ENCODE measurements around the gene GPRIN2.
"Not testable (repeated sequence)": the region's sequence is repeated elsewhere in the genome, so short reads cannot be mapped to it uniquely, and the experiment has no call there.

DNA sequence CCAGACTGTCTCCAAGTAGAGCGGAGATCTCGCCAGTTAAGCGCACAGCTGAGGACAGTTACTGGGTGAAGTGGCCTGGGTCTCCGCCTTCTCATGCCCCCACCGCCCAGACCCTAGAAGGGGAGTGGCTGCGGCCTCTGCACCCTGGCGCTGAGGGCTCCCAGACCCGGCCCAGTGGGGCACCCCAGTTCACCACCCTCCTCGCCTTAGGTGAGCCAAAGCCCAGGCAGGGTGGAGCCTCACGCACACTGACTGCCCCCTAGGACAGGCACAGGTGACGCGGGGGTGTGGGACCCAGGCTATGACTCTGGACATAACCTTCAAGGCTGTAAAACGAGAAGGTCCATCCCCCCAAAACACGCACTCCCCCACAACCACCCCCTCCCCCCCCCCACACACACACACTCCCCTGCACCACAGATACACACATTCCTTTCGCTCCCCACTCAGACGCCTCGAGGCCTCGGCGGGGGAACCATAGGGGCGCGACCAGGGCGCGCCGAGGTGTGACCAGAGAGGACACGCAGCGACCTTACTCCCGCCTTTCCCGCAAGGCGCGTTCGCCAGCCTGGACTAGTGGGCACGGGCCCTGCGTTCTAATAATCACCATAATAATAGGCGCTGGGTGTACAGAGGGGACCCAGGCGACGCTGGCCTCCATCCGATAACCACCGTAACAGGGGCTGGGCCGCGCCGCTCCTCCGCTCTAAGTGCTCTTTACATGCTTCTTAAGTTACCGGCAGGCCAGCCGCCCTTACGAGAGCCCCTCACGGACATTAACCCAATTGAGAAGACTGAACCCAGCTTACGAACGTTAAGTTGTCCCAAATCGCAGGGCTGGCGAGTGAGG lies 21.4 kb upstream of the GPRIN2 start:
- TF ChIP-seq, protein P1, sequence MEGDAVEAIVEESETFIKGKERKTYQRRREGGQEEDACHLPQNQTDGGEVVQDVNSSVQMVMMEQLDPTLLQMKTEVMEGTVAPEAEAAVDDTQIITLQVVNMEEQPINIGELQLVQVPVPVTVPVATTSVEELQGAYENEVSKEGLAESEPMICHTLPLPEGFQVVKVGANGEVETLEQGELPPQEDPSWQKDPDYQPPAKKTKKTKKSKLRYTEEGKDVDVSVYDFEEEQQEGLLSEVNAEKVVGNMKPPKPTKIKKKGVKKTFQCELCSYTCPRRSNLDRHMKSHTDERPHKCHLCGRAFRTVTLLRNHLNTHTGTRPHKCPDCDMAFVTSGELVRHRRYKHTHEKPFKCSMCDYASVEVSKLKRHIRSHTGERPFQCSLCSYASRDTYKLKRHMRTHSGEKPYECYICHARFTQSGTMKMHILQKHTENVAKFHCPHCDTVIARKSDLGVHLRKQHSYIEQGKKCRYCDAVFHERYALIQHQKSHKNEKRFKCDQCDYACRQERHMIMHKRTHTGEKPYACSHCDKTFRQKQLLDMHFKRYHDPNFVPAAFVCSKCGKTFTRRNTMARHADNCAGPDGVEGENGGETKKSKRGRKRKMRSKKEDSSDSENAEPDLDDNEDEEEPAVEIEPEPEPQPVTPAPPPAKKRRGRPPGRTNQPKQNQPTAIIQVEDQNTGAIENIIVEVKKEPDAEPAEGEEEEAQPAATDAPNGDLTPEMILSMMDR (IDR thresholded peaks at IDR 0.05; ENCODE audit: insufficient read depth, low read length, poor library complexity, severe bottlenecking), result not testable (repeated sequence)
- not testable (repeated sequence) for TF ChIP-seq EZH2phosphoT487 (conservative IDR thresholded peaks at IDR 0.05; ENCODE audit: low read length)

All from SU-DHL-6 (cell line).